Measurements from ENCODE around the gene GAB2.

GAB2 gene

DNA sequence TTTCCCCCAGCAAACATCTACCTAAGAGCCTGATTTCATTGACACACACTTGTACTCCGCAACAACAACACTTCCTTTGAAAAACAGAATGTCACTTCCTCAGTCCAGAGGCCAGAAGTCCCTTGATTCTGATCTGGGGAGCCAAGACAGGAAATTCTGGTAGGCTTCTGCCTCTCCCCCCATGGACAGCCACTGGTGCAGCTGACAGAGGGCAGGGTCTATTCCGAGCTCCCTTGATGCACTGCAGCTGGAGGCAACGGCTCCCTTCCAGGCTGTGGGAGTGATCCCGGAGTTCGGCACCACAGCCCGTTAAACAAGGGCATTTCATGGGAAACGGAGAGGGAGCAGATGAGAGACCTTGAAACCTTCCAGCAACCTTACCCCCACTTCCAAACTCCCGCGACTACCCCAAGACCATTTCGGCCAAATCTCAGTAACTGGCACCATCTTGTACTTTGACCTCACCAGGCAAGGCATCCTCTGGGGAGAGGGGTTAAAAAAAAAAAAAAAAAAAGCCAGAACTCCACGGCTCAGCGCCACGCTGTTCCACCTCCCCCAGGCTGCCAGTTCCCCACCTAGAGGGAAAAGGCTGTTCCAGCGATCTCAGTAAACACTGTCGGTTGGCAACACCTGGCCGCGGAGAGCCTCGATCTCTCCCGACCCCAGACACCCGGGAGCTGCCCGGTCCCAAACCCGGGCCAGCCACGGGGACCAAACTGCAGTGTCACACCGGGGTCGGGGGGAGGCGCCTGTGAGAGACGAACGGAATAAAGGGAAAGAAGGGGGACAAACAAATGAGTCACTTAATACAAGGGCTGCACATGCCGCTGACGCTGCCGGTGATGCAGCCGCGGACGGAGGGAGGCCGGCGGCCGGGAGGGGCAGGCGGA lies 1.1 kb downstream of the GAB2 start:
- DNase-seq (ENCODE audit: low spot score), result peak; percentile 82
- in situ Hi-C loops (cut with MboI; ENCODE audit: low pct_unique_long_range_greater_than_20kb, low sequenced_read_pairs, unreplicated experiment), result loop anchor here (10.0 kb wide), 1 partner anchor 148 kb away; no protein-coding TSS in a partner anchor
- TF ChIP-seq, protein P1, sequence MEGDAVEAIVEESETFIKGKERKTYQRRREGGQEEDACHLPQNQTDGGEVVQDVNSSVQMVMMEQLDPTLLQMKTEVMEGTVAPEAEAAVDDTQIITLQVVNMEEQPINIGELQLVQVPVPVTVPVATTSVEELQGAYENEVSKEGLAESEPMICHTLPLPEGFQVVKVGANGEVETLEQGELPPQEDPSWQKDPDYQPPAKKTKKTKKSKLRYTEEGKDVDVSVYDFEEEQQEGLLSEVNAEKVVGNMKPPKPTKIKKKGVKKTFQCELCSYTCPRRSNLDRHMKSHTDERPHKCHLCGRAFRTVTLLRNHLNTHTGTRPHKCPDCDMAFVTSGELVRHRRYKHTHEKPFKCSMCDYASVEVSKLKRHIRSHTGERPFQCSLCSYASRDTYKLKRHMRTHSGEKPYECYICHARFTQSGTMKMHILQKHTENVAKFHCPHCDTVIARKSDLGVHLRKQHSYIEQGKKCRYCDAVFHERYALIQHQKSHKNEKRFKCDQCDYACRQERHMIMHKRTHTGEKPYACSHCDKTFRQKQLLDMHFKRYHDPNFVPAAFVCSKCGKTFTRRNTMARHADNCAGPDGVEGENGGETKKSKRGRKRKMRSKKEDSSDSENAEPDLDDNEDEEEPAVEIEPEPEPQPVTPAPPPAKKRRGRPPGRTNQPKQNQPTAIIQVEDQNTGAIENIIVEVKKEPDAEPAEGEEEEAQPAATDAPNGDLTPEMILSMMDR (IDR thresholded peaks at IDR 0.05; ENCODE audit: extremely low read depth, insufficient read depth, missing control alignments), result peak; percentile 76

DNA sequence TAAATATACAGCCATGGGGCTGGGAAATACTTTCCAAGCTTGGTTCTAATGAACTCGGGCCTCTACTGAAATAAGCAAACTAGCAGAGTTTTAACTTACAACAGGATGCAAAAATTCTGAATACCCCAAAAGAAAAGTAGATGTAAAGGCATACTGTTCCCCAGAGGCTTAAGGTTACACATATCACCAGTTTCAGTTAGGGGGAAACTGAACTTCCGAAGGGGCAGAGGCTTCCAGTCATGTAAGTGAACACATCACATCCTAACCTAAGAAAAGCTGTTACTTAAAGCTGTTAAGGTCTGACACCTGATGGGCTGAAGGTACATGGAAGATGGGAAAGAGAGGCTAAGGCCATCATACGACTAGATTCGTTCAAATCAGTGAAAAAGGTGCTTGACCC lies 2.3 kb downstream of the GAB2 start:
- TF ChIP-seq, protein P1 (IDR thresholded peaks at IDR 0.05; ENCODE audit: extremely low read depth, insufficient read depth, missing control alignments), result no peak
- in situ Hi-C loops (cut with MboI; ENCODE audit: low pct_unique_long_range_greater_than_20kb, low sequenced_read_pairs, unreplicated experiment), result loop anchor here (10.0 kb wide), 1 partner anchor 149 kb away; no protein-coding TSS in a partner anchor
- peak; percentile 14 for DNase-seq (ENCODE audit: low spot score)

DNA sequence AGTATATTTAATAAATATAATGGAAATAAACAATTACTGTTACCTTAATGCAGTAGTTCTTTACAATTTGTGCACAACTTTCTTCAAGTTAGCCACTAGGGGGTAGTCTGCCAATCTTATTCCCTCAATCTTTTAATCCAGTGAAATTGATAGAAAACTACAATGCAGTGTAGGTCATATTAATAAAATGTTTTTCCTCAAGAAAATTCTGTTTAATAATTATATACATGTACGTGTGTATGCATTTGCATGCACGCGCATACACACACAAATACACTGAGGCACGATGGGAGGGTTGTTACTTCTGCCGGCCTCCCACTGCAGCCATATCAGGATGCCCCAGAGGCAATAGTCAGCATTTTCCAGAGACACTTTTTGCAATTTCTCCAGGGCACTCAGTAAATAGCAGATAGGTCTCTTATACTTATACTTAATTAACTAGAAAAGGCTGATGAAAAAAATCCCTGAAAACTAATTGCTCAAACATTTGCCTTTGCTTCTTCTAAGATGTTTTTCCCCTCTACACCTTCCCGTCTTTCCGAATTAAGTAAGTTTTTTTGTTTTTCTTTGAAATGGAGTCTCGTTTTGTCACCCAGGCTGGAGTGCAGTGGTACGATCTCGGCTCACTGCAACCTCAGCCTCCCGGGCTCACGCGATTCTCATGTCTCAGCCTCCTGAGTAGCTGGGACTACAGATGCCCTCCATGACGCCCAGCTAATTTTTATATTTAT lies 3.1 kb downstream of the GAB2 start:
- TF ChIP-seq, protein P1 (IDR thresholded peaks at IDR 0.05; ENCODE audit: extremely low read depth, insufficient read depth, missing control alignments), result peak; percentile 51
- DNase-seq (ENCODE audit: low spot score), result peak; percentile 25
- in situ Hi-C loops (cut with MboI; ENCODE audit: low pct_unique_long_range_greater_than_20kb, low sequenced_read_pairs, unreplicated experiment), result loop anchor here (10.0 kb wide), 1 partner anchor 150 kb away; no protein-coding TSS in a partner anchor

DNA sequence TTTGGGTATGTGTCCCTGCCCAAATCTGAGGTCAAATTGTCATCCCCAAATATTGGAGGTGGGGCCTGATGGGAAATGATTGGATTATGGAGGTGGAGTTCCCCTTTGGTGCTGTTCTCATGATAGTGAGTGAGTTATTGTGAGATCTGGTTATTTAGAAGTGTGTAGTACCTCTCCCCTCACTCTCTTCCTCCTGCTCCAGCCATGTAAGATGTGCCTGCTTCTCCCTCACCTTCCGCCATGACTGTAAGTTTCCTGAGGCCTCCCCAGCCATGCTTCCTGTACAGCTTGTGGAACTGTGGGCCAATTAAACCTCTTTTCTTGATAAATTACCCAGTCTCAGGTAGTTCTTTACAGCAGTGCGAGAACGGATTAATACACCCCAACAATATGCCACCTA lies 9.0 kb downstream of the GAB2 start:
- TF ChIP-seq, protein P1 (IDR thresholded peaks at IDR 0.05; ENCODE audit: extremely low read depth, insufficient read depth, missing control alignments), result no peak
- in situ Hi-C loops (cut with MboI; ENCODE audit: low pct_unique_long_range_greater_than_20kb, low sequenced_read_pairs, unreplicated experiment), result no loop called here

DNA sequence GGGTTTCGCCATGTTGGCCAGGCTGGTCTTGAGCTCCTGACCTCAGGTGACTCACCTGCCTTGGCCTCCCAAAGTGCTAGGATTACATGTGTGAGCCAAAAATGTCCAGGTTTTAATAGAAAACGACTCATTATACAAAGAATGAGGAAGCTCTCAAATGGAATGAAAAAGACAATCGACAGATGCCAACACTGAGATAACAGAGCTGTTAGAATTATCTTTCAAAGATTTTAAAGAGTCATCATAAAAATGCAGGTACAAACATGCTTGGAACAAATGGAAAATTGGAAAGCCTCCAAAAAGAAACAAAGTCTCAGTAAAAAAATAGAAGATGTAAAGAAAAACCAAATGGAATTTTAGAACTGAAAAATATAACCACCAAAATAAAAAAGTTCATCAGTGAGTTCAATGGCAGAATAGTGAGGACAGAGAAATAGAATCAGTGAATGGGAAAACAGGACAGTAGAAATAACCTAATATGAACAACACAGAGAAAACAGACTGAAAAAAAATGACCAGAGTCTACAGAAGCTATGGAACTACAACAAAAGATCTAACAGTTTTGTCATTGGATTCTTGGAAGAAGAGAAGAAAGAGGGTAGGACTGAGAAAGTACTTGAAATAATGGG lies 10.9 kb downstream of the GAB2 start:
- DNase-seq (ENCODE audit: low spot score), result no peak
- in situ Hi-C loops (cut with MboI; ENCODE audit: low pct_unique_long_range_greater_than_20kb, low sequenced_read_pairs, unreplicated experiment), result no loop called here
- TF ChIP-seq, protein P1 (IDR thresholded peaks at IDR 0.05; ENCODE audit: extremely low read depth, insufficient read depth, missing control alignments), result no peak

More for the DNA sequence above, 9.0 kb downstream of the GAB2 start:
- DNase-seq (ENCODE audit: low spot score), result no peak

DNA sequence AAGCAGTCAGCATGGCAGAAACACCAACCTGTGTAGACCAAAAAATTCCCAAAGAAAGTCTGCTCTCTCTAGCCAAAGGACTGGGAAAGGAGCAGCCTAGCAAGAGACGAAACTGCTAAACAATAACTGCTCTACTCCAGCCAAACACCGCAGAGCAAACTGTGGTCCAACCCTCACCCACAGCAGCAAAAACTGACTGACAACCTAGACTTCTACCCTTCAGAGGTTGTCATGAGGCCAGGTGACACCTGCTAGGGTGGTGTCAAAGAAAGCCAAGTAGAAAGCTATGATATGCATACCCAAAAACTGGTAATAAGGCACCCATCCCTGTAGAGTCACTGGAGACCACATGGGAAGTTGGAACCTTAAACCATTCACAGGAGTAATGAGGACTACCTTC lies 11.8 kb downstream of the GAB2 start:
- in situ Hi-C loops (cut with MboI; ENCODE audit: low pct_unique_long_range_greater_than_20kb, low sequenced_read_pairs, unreplicated experiment), result no loop called here
- no peak for DNase-seq (ENCODE audit: low spot score)
- TF ChIP-seq, protein P1 (IDR thresholded peaks at IDR 0.05; ENCODE audit: extremely low read depth, insufficient read depth, missing control alignments), result no peak

All from GM13977 (cell line).